GM12875 (cell line): ENCODE data around the gene ELOB.

ENCODE experiments used
- H3K4me3 ChIP-seq: one replicate; pipeline ENCODE4 v1.5.1; 2011; ENCODE audit warnings: low read depth, low read length, control low read depth
- TF ChIP-seq, protein P1 (sequence below): IDR thresholded peaks from 2 replicates; pipeline ENCODE4 v1.5.1; 2011; ENCODE audit warnings: low read depth, mild to moderate bottlenecking, control low read depth, inconsistent platforms, low read length, moderate library complexity, borderline replicate concordance; ENCODE audit not compliant: insufficient read depth

ELOB gene

DNA sequence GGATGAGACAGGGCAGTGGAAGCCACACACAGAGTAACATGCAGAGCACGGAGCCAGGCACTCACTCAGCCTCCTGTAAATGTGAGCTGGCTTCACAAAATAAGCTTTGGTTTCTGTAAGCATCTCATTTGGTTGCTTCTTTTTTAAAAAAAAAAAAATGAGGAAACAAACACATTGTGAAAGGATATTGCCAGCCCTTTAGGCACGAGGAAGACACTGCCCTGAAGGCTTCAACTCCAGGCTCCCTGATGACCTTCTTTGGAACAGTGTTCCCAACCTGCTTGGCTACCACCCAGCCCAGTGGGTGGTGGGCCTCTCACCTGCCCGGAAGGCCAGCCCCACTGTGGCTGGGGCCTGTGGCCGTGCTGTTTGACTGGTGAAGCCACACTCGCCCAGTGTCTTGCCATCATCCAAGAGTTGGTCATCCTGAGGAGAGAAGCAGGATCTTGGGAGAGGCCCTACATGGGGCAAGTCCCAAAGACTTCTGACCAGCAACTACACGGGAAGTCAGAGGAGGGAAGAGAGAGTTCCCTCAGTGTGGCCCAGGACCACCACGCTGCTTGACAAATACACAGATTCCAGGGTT, 1.9 kb downstream of the ELOB start:
- TF ChIP-seq, protein P1, sequence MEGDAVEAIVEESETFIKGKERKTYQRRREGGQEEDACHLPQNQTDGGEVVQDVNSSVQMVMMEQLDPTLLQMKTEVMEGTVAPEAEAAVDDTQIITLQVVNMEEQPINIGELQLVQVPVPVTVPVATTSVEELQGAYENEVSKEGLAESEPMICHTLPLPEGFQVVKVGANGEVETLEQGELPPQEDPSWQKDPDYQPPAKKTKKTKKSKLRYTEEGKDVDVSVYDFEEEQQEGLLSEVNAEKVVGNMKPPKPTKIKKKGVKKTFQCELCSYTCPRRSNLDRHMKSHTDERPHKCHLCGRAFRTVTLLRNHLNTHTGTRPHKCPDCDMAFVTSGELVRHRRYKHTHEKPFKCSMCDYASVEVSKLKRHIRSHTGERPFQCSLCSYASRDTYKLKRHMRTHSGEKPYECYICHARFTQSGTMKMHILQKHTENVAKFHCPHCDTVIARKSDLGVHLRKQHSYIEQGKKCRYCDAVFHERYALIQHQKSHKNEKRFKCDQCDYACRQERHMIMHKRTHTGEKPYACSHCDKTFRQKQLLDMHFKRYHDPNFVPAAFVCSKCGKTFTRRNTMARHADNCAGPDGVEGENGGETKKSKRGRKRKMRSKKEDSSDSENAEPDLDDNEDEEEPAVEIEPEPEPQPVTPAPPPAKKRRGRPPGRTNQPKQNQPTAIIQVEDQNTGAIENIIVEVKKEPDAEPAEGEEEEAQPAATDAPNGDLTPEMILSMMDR, result no peak

DNA sequence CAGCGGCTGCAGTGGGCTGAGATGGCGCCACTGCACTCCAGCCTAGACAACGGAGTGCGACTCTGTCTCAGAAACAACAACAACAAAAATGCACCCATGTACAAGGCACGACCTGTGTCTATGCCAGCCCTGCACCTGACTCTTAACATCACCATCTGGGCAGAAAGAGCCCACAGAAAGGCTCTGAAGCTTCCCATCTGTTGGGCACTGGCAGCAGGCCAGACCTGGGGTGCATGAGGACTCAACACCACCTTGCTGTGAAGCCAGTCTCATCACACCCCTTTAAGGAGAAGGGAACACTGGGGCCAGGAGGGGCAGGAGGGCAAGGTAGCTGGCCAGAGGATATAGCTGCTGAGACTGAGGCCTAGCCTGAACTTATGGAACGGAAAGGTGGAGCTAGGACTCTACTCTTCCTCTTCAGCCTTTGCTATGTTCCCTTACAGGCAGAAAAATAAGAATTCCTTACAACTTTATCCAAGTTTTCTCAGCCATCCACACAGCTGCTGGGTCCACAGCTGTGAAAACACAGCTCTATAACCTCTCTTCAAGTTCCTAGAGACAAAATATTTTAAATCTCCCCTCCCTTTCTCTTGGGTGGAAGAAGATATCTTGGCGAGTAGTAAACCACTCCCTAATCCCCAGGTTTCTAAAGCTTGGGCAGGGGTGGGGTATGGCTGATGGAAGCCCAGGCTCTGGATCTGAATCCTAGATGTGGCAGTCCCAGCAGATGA, 2.8 kb downstream of the ELOB start:
- H3K4me3 ChIP-seq, result no peak overlapping the region
- TF ChIP-seq, protein P1, result no peak

More for the DNA sequence above, 1.9 kb downstream of the ELOB start:
- no peak overlapping the region for H3K4me3 ChIP-seq

DNA sequence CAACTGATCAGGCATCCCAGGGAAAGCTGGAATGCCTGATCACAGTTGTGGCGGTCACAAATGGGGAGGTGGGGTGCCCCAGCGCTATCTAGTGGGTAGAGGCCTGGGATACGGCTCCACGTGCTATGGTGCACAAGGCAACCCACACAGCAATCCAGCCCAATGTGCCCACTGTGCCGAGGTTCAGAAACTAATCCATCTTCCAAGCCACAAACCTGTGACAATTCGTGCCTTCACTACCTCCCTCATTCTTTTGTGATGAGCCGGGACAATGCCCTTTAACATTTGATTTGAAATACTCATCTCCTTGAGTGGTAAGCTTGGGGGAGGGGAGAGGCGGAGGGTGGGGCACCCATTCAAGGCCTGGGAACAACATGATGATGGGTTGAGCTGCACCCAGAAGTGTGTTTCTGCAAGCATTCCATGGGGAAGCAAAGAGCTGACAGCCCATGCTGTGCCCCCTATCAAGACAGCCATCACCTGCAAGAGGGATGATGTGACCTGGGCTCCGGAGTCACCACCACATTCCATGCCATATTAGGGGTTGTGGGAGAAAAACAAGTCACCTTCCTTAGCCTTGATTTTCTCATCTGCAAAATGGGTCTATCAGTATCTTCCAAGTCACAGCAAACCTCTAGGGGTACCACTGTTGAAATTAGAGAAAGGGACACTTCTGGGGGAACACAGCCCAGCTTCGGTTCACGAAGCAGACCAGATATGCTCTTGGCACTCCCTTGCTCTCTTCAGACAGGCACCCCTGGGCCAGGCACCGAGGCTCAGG, 3.7 kb downstream of the ELOB start:
- TF ChIP-seq, protein P1, result no peak
- no peak overlapping the region for H3K4me3 ChIP-seq

DNA sequence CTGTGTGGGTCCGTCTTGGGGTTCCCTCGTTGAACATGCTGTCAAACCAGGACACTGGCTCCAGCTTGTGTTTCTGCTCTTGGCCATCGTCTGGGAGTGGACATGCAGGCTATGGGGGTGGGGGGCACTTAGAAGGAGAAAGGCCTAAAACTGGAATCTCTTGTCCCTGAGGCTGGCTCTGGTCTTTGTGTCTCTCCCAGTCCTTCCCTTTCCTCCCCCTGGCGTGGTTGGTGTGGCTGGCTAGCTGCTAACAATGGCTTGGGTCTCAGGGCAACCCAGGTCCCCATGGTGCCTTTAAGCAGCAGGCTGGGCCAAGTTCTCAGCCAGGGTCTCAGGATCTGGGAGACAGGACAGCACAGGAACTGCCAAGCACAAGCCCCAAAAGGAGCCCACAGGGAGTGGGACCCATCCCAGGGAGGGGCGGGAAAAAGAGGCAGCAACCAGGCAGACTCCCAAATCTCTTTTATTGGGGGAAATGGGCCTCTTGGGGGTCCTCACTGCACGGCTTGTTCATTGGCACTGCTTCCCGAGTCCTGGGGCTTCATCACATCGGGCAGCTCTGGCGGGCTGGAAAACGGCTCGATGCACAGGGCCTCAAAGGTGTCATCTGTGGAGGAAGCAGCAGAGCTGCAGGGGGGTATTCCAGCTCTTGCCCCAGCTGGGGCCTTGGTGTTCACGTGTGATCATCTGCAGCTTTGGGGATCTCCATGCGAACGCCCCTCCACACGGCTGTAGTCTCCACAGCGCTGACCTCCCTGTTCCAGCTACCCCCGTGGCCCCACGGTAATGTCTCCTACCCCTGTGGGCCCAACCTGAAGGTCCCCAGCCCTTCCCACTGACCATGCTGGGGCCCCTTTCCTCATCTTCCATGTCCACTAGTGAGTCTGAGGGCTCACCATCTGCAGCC, 5.3 kb downstream of the ELOB start:
- TF ChIP-seq, protein P1, result no peak
- H3K4me3 ChIP-seq, result no peak overlapping the region

DNA sequence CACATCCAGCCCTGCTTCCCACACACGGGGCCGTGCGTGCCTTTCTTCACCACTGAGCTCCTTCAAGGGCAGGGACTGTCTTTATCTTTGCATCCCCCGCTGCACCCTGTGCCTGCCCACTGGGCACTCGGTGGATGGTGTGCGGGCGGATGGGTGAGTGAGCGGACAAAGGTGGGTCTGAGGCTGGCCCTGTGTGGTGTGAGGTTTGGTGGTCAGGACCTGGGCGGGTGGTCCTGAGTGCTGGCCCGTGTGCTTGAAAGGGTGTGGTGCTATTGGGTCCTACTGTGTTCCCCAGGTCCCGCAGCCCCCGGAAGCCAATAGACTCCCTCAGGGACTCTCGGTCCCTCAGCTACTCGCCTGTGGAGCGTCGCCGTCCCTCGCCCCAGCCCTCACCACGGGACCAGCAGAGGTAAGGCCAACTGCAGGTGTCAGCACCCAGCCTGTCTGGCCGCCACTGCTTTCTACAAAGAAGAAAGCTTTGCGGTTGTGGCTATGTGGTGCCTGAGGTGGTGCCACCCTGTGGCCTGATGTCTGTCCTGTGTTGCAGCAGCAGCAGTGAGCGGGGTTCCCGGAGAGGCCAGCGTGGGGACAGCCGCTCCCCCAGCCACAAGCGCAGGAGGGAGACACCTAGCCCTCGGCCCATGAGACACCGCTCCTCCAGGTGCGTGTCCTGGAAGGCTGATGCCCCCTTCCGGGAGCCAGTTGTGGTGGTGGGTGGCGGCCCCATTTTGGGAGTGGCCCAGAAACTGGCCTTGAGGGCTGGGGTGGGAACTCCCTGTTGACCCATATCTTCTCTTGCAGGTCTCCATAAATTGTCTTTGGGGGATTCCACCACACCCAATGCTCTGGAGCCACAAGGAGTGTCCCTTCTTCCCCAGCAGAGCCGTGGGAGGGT, 6.8 kb downstream of the ELOB start:
- TF ChIP-seq, protein P1, result no peak
- no peak overlapping the region for H3K4me3 ChIP-seq

DNA sequence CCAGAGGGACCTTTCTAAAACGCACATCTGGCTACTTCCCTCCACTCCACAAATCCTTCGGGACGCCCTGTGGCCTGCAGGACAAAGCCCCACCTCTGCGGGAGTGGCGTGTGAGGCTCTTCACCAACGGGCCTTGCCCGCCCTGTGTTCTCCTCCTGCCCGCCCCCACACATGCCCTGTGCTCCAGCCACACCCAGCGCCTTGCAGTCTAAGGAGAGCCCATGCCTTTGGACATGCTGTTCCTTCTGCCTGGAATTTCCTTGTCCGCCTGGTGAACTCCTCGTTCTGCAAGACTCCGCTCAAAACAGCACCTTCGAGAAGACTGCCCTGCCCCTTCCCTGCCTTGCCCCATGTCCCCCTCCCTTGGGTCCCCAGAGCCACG, 7.4 kb downstream of the ELOB start:
- TF ChIP-seq, protein P1, result no peak
- H3K4me3 ChIP-seq, result no peak overlapping the region
